ENCODE data around the gene RNF20.
"Not testable (repeated sequence)": the region's sequence is repeated elsewhere in the genome, so short reads cannot be mapped to it uniquely, and the experiment has no call there.

The RNF20 gene

DNA sequence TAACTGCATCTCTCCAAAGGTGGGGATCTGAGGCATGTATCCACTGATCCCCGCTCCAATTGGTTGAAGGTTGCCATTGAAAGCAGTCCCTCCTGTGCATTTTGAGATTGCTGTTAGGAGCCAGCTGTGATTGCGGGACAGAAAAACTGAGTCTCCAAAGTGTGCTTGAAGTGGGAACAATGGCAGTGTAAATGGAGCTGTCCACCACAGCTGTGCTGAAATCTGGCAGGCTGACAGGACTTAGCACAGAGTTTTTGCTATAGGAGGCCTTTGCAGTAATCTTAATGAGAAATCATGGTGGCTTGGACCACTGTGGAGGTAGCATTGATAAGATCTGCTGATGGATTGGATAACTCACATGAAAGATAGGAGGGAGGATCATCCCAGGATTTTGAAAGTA, 3.3 kb downstream of the RNF20 start:
- DNase-seq (ENCODE audit: low read depth in 2 of 2): no peak

DNA sequence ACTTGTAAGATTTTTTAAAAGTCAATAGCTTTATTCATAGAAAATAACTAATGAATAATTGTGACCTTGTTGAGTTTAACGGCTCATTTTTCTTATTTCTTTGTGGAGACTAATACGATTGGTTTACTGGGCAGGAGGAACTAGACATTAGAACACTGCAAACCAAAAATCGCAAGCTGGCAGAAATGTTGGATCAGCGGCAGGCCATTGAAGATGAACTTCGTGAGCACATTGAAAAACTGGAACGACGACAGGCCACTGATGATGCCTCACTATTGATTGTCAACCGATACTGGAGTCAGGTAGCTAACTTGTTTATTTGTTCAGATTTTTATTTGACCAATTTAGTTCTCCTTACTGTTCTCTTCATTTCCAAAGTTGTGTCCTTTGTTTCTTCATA, 6.4 kb downstream of the RNF20 start:
- no peak for DNase-seq (ENCODE audit: low read depth in 2 of 2)

DNA sequence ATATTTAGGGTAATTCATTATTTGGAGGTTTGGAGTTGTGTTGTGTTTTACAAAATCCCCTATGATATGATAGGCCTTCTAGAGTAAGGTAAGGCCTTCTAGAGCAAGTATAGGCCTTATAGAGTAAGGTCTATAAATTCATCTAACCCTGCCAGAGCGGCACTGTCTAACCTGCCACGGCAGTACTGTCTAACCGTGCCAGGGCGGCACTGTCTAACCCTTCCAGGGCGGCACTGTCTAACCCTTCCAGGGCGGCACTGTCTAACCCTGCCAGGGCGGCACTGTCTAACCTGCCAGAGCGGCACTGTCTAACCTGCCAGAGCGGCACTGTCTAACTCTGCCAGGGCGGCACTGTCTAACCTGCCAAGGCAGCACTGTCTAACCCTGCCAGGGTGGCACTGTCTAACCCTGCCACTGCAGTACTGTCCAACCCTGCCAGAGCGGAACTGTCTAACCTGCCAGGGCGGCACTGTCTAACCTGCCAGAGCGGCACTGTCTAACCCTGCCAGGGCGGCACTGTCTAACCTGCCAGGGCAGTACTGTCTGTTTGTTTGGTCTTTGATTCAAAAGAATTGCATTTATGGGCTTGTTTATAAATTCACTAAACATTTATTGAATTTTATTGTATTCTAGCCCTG, 9.6 kb downstream of the RNF20 start:
- DNase-seq (ENCODE audit: low read depth in 2 of 2): no peak

DNA sequence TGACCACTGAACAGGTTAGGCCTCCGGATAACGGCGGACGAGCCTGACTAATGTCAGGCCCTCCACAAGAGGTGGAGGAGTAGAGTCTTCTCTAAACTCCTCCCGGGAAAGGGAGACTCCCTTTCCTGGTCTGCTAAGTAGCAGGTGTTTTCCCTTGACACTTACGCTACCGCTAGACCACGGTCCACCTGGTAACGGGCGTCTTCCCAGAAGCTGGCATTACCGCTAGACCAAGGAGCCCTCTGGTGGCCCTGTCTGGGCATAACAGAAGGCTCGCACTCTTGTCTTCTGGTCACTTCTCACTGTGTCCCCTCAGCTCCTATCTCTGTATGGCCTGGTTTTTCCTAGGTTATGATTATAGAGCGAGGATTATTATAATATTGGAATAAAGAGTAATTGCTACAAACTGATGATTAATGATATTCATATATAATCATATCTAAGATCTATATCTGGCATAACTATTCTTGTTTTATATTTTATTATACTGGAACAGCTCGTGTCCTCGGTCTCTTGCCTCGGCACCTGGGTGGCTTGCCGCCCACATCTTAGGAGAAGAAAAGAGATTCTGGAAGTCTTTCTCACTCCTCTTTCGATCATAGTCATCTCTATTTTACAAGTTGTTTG, 15.9 kb downstream of the RNF20 start:
- DNase-seq (ENCODE audit: low read depth in 2 of 2): not testable (repeated sequence)

DNA sequence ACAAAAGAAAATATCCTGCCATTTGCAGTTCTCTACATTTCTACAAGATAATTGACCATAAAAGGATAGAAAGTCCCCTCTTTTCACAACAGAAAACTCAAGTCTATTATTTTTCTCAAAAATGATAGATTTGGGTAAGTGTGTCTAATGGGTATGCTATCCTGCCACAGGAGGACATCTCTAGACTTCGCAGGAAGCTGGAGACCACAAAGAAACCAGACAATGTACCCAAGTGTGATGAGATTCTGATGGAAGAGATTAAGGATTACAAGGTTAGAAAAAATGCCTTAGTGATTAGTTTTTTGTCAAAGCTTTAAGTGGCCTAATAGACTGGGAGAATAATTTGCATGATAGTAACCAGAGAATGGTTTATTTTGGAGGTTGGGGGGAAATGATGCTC, 28.1 kb downstream of the RNF20 start:
- DNase-seq (ENCODE audit: low read depth in 2 of 2): no peak

DNA sequence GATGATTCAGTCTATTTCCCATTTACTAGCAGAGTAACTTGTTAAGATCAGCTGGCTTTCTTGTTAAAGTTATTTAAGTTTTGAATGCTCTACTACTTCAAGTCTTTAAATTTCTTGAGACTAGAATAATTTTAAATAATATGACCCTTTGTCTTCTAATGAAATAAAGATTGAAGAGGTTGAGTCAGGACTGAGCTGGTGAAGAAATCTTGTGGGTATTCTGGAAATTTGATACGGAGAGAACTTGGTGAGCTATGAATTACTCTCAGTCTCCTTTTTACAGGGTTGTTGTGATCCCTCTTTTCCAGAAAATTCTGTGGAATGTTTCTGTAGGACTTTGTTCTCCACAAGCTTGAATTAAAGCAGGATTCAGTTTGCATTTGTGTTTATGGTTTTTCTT, 29.3 kb downstream of the RNF20 start:
- DNase-seq (ENCODE audit: low read depth in 2 of 2): no peak

DNA sequence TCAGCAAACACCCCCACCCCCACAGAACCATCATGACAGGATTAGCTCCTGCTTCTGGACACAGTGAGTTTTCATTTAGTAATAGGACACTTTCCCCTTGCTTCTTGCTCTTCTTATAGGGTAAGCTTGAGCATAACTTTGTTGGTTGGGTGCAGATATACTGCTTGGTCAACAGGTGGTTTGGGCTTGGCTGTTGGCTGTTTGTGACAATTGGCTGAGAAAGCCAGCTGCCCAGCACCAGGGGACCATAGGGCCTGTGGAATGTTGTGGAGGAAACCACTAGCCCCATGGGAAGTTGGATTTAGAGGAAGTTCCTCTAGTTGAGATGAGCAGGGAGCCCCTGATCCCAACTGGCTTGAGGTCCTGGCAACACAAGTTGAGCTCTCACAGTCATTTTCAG, 30.6 kb downstream of the RNF20 start:
- DNase-seq (ENCODE audit: low read depth in 2 of 2): no peak

DNA sequence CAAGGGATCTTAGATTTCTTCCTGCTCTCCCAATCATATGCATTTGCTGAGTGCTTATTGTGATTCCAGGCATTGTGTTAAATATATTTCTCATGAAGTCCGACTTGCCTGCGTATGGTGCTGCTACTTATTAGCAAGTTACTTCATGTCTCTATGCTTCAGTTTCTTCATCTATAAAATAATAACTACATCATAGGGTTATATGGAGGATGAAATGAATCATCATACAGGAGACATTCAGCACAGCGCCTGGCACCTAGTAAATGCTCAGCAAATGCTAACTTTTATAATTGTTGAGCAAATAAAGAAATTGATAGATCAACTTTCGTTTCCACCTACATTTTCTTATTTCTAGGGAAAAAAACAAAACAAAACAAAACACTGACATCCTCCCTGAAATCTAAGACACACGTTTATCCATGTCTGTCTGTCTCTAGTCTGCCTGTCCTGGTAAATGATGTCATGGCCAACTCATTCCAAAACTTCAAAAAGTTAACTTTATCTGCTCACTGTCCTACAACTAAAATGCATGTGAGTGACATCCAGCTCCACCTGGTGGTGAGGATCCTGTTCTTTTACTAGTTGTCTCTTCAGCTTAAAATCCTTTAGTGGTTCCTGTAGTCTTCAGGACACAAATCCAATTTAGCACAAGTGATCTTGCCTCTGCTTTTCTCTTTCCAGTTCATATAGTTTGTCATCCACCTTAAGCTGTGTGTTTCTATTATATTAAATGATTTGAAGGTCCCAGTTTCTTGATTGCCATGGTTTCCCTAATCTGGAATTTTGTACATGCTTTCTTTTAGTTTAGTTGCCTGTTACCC, 33.5 kb downstream of the RNF20 start:
- DNase-seq (ENCODE audit: low read depth in 2 of 2): no peak

DNA sequence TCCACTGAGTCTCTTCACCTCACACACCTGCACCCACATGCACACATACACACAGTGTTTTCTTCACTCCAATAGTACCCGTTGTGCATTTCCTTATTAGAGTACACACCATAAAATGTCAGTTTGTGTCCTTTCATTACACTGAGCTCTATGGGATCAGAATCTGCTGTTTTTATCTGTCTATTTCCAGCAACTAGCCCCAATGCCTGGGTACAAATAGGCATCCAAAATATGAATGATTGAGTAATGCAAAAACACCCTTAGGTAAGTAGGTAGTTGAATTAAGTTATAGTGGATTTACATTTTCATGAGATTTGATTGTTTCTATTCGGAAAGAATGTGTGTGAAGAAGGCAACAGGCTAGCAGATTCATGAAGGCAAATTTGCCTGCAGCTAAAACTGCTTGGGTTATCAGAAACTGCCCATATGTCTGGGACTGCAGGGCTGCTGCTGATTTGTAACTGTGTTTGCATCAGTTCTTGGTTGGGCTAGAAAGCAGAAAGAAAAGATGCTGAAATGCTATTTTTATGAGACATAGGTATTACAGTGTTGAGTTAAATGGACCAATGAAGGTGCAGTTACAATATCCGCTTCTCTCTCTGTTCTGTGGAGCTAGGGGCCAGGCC, 34.2 kb downstream of the RNF20 start:
- DNase-seq (ENCODE audit: low read depth in 2 of 2): no peak

DNA sequence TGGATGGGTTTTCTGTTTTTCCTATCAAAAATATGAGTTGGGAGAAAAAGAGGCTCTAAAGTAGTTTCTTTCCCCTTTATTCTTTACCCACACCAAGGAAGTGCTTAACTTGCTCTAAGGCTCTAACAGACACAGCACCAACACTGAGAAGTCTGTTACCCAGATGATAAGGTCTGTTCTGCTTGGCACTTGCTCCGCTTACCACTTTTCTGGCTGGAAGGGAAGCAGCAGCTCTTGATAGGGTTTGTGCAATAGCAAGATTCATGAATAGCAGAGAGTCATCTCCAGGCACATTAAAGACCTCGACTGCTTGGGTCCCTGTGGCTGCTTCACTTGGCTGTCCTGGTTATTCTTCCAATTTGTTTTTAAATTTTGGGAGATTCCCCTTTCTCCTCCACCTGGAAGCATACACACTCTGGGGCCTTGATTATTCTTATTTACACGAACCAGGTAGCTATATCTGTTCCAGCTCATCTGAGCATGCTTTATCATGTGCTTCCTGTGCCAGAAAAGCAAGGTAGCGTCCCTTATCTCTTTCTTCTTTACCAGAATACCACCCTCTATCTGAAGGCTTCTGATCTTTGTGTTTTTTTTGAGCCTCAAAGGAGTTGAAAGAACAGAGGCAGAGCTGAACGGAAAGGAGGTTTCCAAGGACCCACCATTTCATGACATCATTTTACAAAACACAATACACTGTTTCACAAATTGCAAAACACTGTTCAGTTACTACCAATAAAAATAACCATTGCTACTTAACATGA, 36.3 kb downstream of the RNF20 start:
- DNase-seq (ENCODE audit: low read depth in 2 of 2): no peak

DNA sequence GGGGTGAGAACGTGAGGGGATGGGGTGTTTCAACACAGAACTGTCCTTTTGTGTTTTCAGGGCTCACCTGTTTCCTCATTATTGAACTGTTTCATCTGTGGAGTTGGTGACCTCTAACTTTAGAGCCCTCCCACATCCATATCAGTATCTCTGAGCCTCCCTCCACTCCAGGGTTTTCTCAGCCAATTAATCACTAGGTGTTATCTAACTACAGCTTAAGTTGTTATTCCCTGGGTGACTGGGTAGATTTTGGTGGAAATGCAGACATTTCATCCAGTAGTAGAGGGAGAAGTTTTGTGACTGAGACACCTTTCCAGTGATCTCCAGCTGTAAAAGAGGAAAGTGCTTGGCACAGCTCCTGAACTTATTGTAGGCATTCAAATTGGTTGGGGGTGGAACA, 37.5 kb downstream of the RNF20 start:
- DNase-seq (ENCODE audit: low read depth in 2 of 2): no peak

DNA sequence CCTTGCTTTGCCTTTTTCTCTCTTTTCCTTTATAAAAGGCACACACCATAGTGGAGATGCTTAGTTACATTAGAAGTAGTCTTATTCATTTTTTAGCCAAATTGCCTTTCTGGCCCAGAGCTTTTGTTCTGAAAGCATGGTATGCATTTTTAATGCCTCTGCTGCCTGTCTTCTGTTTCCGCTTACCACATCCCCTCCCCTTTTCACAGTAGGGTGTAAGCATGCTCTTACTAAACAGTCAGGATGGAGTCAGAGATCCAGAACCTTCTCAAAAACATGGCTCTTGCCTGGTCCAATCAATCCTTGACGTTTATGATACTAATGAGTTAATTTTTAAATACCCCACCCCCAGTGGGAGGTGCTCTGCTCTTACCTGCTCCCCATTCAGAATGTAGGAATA, 38.7 kb downstream of the RNF20 start:
- DNase-seq (ENCODE audit: low read depth in 2 of 2): no peak

DNA sequence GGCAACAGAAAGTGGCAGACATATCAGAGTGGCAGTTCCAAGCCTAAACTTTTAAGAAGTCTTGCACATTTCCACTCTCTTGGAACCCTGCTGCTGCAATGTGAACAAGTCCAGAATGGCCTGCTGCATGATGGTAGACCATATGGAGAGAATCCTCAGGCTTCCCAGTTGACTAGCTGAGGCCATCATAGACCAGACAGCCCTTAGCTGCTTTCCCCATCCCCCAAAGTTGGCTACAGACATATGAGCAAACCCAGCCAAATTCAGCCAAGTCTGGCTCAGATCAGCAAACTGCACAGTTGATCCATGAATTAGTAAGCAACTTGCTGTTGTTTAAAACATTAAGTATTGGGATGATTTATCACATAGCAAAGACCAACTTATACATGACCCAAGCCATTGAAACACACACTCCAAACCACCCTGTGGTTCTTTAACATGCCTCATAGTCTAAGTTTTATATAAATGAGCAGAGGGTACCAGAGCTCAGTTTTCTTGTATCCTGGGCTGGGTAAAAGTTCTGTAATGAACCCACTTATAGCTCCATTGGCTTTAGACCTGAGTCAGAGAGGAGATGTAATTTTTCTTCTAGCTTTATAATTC, 41.2 kb downstream of the RNF20 start:
- DNase-seq (ENCODE audit: low read depth in 2 of 2): no peak

DNA sequence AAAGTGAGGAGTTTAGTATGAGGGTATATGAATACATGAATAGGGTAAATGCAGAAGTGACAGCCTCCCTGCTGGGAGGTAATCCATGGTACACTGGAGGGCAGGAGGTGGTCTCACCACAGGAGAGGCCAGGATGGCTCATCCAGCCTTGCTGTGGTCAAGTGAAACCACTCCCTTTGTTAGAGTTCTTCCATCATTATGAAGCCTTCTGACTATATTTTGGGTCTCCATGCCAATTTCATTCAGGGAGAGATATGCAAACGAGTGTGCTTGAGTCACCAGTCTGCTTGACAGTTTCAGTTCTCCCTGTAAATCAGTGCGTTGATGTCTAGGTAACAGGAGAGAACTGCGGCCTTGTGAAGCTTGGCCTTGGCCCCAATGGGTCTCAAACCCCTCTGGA, 44.7 kb downstream of the RNF20 start:
- no peak for DNase-seq (ENCODE audit: low read depth in 2 of 2)

DNA sequence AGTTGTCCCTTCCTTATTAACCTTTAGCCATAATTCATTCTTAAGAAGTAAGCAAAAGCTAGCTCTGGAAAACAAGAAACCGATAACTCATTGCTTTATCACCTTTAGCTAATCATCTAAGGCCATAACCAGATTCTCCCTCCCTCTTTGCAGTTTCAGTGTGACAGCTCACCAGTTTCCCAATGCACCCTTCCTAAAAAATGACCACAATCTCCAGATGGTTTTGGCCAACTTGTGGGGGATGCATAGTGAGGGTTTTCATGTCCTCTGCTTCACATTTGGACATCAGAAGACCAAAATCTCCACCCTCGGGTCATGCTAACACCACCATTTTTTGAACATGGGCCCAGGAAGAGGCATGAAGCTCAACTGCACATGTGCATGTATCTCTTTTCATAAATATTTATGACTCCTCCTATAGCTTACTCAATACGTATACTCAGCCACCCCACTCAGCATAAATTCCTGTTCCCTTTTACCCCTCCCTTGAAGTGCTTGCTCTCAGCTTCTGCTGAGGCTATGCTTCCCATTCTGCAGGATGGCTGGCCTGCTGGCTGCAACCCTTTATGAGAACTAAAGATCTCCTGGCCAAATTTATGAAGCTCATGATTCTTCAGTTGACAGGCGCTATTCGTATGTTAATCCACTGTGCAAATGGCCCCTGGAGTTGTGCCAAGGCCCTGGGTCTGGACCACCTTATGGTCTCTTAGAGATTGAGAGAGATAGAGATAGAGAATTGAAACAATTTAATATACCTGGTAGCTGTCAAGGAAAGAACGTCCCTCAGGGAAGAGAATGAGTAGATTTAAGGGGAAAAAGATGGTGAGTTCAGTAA, 46.3 kb downstream of the RNF20 start:
- DNase-seq (ENCODE audit: low read depth in 2 of 2): no peak

DNA sequence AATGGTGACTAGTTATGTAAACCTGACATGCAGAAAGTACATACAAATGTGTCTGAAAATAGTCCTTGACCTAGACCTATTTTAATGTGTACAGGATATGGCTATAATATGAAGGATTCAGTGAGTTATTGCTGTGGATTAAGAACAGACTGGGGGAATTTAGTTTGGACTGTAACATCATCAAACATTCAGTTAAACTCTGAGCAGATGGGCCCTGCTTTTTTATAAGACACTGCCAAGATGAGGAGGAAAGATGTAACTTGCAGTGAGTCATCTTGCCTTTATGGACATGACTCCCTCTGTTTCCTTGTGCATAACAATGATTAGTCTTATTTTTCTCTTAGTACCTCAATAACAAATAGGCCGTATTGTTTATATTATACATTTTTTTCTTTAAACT, 48.9 kb downstream of the RNF20 start:
- no peak for DNase-seq (ENCODE audit: low read depth in 2 of 2)

DNA sequence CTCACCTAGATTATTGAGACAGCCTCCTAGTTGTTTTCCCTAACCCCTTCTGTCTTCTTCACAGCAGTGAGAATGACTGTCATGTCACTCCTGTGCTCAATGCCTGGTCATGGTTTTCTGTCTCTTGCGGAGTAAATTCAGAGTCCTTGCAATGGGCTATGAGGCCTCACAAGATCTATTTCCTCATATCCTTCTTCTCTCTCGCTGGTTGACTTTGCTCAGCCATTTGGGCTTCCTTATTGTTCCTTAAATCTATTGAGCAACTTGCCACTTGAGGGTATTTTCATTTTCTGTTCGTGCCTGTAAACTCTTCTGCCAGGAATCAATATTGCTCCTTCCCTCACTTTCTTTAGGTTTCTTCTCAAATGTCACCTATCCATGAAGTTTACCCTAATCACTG, 52.1 kb downstream of the RNF20 start:
- no peak for DNase-seq (ENCODE audit: low read depth in 2 of 2)

DNA sequence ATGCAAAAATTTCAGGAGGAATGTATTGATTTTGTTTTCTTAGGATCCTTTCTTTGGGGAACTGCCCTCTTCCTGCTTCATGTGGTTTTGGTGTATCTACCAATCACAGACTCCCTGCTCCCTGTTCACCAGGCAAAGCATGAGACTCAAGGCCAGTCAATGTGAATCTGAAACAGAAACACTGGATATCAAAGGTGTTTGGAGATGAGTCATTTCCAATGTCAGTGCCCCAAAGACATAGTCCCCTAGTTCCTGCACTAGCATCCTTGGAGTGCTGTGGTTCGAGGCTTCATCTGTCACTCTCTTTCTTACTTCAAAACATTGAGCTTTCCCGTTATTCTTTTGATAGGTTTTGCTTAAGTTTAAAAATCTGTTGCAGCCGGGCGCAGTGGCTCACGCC, 53.0 kb downstream of the RNF20 start:
- DNase-seq (ENCODE audit: low read depth in 2 of 2): no peak

DNA sequence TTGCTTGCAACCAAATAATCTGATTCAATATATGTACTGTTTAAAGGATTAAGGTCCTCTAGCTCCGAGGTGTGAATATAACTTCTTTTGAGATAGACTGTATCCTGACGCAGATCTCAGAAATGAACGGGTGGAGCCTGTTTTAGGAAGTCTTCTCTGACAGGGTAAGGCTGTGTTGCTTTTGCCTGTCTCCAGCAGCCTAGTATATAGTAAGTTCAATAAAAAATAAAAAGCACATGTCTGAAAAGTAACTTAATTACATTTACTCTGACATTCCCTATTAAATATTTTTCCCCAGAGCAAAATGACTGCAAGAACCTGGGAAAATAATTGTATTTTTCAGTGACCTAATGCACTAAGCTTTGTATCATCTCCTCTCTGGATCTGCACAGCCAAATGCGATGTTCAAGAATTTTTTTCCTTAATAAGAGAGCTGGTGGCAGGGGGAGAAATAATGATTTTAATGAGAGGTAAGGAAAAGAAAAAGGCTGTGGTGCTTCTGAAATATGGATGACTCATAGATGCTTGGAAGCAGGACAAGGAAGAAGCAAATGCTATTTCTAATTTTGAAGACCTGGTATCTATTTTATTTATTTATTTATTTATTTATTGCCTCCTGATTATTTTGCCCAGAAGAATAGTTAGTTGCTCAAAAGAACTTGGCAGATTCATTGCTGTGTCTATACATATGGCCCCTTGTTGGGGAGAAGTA, 53.8 kb downstream of the RNF20 start:
- DNase-seq (ENCODE audit: low read depth in 2 of 2): no peak

DNA sequence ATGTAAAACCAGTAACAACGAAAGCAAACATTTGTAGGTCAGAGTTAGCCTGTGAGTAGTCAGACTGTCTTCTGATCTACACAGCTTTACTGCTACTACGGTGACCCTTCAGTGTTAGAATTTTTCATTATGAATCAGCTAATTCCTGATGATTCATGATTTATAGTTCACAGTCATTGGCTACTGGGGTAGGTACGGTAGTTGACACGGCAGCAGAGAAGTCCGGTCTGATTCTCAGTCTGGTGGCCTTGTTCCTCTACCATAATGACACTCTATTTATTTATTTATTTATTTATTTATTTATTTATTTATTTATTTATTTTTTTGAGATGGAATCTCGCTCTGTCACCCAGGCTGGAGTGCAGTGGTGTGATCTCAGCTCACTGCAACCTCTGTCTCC, 56.4 kb downstream of the RNF20 start:
- not testable (repeated sequence) for DNase-seq (ENCODE audit: low read depth in 2 of 2)
